ENCODE results near the gene TCEANC.
A peak's percentile ranks its signal among the peaks of the same experiment; 100 is the strongest.

The TCEANC gene

DNA sequence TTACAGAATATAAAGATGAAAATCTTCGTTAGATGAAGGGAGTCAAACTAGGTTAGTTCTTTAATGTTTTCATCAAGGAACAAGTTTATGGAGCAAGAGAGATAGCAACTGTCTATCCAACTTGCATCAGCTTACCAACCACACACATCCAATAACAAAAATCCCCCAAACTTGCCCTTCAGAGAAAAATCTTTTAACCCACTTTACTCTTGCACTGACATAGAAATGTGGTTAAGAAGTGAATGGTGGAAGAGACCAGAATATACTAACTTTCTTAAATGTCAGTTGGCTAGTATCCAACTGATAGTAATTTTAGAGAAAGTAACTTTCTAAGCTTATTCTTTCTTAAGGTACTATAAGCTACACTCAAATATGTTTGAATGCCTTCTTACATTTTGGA lies 34.3 kb downstream of the TCEANC start (continued):
- TF ChIP-seq CREB5 (CRISPR knock-in tag; IDR thresholded peaks at IDR 0.05; ENCODE audit: low read depth) = no peak
- TF ChIP-seq ZNF8 (CRISPR knock-in tag; IDR thresholded peaks at IDR 0.05) = no peak
- no peak for TF ChIP-seq TOX (CRISPR knock-in tag; IDR thresholded peaks at IDR 0.05; ENCODE audit: borderline replicate concordance)
- TF ChIP-seq ESRRG (CRISPR knock-in tag; IDR thresholded peaks at IDR 0.05) = no peak
- TF ChIP-seq PPARA (CRISPR knock-in tag; IDR thresholded peaks at IDR 0.05; ENCODE audit: borderline replicate concordance) = no peak
- no peak for TF ChIP-seq RARB (CRISPR knock-in tag; IDR thresholded peaks at IDR 0.05)
- TF ChIP-seq SNAI2 (CRISPR knock-in tag; IDR thresholded peaks at IDR 0.05) = no peak

DNA sequence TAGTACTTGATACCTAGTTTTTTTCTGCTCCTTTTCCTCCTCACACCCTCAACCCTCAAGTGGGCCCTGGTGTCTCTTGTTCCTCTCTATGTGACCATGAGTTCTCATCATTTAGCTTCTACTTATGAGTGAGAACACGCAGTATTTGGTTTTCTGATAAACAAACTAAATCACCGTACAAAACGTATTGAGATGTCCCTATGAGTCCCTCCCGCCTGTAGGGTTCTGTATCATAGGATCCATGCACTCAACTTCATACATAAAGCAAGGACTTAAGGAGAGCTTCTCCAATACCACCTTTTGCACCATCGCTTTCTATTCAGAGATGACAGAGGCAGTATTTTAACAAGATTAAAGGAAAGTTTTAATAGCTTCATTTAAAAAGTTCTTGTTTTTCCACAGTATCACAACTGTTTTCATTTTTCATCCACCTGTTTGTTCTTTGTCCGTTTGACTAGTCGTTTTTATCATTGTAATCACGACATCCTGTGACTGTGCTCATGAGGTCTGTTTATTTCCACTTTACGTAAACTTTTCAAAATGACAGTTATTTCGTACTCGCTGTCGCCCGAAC lies 35.5 kb downstream of the TCEANC start:
- TF ChIP-seq ARNTL (CRISPR knock-in tag; IDR thresholded peaks at IDR 0.05; ENCODE audit: borderline replicate concordance, low read depth) (no peak), ZFP30 (CRISPR knock-in tag; IDR thresholded peaks at IDR 0.05) (no peak), ZNF8 (CRISPR knock-in tag; IDR thresholded peaks at IDR 0.05) (no peak), PATZ1 (CRISPR knock-in tag; IDR thresholded peaks at IDR 0.05; ENCODE audit: borderline replicate concordance) (no peak), TSHZ2 (CRISPR knock-in tag; IDR thresholded peaks at IDR 0.05) (no peak), CSRNP3 (CRISPR knock-in tag; IDR thresholded peaks at IDR 0.05) (no peak), PPARA (CRISPR knock-in tag; IDR thresholded peaks at IDR 0.05; ENCODE audit: borderline replicate concordance) (no peak), OSR1 (CRISPR knock-in tag; IDR thresholded peaks at IDR 0.05) (no peak), ZNF565 (CRISPR knock-in tag; conservative IDR thresholded peaks at IDR 0.05; ENCODE audit: low read depth) (no peak), CREB5 (CRISPR knock-in tag; IDR thresholded peaks at IDR 0.05; ENCODE audit: low read depth) (no peak), ZNF70 (CRISPR knock-in tag; IDR thresholded peaks at IDR 0.05) (no peak)
- TF ChIP-seq, protein P1, sequence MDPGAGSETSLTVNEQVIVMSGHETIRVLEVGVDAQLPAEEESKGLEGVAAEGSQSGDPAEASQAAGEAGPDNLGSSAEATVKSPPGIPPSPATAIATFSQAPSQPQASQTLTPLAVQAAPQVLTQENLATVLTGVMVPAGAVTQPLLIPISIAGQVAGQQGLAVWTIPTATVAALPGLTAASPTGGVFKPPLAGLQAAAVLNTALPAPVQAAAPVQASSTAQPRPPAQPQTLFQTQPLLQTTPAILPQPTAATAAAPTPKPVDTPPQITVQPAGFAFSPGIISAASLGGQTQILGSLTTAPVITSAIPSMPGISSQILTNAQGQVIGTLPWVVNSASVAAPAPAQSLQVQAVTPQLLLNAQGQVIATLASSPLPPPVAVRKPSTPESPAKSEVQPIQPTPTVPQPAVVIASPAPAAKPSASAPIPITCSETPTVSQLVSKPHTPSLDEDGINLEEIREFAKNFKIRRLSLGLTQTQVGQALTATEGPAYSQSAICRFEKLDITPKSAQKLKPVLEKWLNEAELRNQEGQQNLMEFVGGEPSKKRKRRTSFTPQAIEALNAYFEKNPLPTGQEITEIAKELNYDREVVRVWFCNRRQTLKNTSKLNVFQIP (CRISPR knock-in tag; IDR thresholded peaks at IDR 0.05; ENCODE audit: borderline replicate concordance, low read depth) = no peak
- ATAC-seq = peak; percentile 8; the same call in 2 of the 3 replicates

DNA sequence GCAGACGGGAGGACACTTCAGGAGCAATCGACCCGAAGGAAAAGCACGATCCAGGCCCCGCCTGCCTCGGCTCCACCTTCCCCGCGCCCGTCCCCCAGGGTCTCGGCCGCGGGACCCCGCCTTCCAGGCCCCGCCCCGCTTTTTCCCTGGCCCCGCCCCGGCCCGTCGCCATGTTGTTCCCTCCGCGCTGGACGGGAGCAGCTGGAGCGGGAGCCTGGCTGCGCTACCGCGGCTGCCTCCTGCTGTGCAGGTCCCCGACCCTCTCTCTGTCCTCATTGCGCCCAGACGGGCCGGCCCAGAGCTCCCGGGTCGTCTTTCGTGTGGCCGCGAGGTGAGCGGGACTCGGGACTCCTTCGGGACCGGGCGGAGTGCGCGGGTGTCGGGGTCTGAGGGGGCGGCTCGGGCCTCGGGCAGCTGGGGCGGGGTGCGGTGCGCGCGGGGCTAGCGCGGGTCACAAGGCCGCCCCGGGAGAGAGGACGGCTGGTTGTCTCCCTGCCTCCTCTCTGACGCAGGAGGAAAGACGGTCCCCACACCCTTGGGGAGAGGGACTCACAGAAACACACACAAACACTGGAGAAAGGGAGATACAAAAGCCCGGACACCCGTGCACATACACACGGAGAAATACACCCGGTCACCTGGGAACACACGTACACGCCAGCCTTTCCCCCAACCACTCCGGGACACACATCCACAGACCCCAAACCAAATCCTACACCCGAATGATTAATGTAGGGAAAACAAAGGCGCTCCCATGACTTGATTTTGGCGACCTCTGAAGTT lies 36.2 kb downstream of the TCEANC start, which contains the start of gene RAB9A:
RAB9A (plus strand) TSS at position 171 of the 783 bp plus-strand sequence. CDS start 19,619 bp downstream, outside the sequence.
- no peak for TF ChIP-seq OSR1 (CRISPR knock-in tag; IDR thresholded peaks at IDR 0.05)
- TF ChIP-seq PPARA (CRISPR knock-in tag; IDR thresholded peaks at IDR 0.05; ENCODE audit: borderline replicate concordance) = no peak
- TF ChIP-seq ZFP3 (CRISPR knock-in tag; IDR thresholded peaks at IDR 0.05) = no peak
- TF ChIP-seq, protein P1 (CRISPR knock-in tag; IDR thresholded peaks at IDR 0.05; ENCODE audit: borderline replicate concordance, low read depth) = no peak
- no peak for TF ChIP-seq PATZ1 (CRISPR knock-in tag; IDR thresholded peaks at IDR 0.05; ENCODE audit: borderline replicate concordance)
- TF ChIP-seq BACH2 (CRISPR knock-in tag; IDR thresholded peaks at IDR 0.05; ENCODE audit: borderline replicate concordance) = no peak
- no peak for TF ChIP-seq CREB5 (CRISPR knock-in tag; IDR thresholded peaks at IDR 0.05; ENCODE audit: low read depth)
- no peak for TF ChIP-seq ESRRG (CRISPR knock-in tag; IDR thresholded peaks at IDR 0.05)
- ATAC-seq = peak; percentile 96
